NCI-H2227 (cell line): ENCODE measurements around the gene ZDHHC11B.
"Not testable (repeated sequence)": the region's sequence is repeated elsewhere in the genome, so short reads cannot be mapped to it uniquely, and the experiment has no call there.

ENCODE experiments used
- DNase-seq: peaks from one replicate; lab custom pipeline; 2025; ENCODE audit not compliant: unreplicated experiment; lab: John Stamatoyannopoulos, UW

The ZDHHC11B gene

GRCh38 chr5:771087-771781 lies 13.3 kb downstream of the ZDHHC11B start:
- DNase-seq, result not testable (repeated sequence)

- DNase-seq, result not testable (repeated sequence)
Measured at GRCh38 chr5:770585-770984, 13.9 kb downstream of the ZDHHC11B start.

- not testable (repeated sequence) for DNase-seq
Measured at GRCh38 chr5:769485-770145, 14.9 kb downstream of the ZDHHC11B start.

- no peak for DNase-seq
Measured at GRCh38 chr5:766666-767431, 17.7 kb downstream of the ZDHHC11B start.

- no peak for DNase-seq
Measured at GRCh38 chr5:765948-766631, 18.4 kb downstream of the ZDHHC11B start.

- DNase-seq, result no peak
Measured at GRCh38 chr5:763998-764781, 20.3 kb downstream of the ZDHHC11B start.

GRCh38 chr5:763397-763796 lies 21.1 kb downstream of the ZDHHC11B start:
- no peak for DNase-seq

GRCh38 chr5:762996-763395 lies 21.5 kb downstream of the ZDHHC11B start:
- DNase-seq, result not testable (repeated sequence)

GRCh38 chr5:761854-762710 lies 22.4 kb downstream of the ZDHHC11B start:
- no peak for DNase-seq

- DNase-seq, result no peak
Measured at GRCh38 chr5:761059-761771, 23.3 kb downstream of the ZDHHC11B start.

GRCh38 chr5:760363-761058 lies 24.0 kb downstream of the ZDHHC11B start:
- DNase-seq, result no peak

GRCh38 chr5:759781-760362 lies 24.7 kb downstream of the ZDHHC11B start:
- no peak for DNase-seq

- no peak for DNase-seq
Measured at GRCh38 chr5:759111-759751, 25.3 kb downstream of the ZDHHC11B start.

- no peak for DNase-seq
Measured at GRCh38 chr5:758698-759053, 25.9 kb downstream of the ZDHHC11B start.

GRCh38 chr5:757931-758697 lies 26.4 kb downstream of the ZDHHC11B start:
- no peak for DNase-seq

- no peak for DNase-seq
Measured at GRCh38 chr5:757346-757930, 27.1 kb downstream of the ZDHHC11B start.
